BJ (cell line): ENCODE measurements around the gene SEPTIN3. TPM values are rescaled to one million over a fixed set of nuclear protein-coding genes. Genes with fewer than 3 reads are reported as not detected.
A peak's percentile ranks its signal among the peaks of the same experiment; 100 is the strongest.

Experiments
- CTCF ChIA-PET: fragments of 350-600 bp; formaldehyde crosslinking; extraction: SDS; loops from one replicate; lab custom pipeline; 2021; ENCODE audit warnings: antibody characterized with exemption, inconsistent platforms; lab: Yijun Ruan, JAX
- POLR2A ChIA-PET: fragments of 300-600 bp; sonication (Branson Sonifier 250); formaldehyde crosslinking; extraction: SDS; loops from one replicate; lab custom pipeline; 2021; ENCODE audit warnings: antibody characterized with exemption; lab: Charles Lee
- DNase-seq: peaks from one replicate; pipeline ENCODE4 v3.0.0-alpha.2; 2011; ENCODE audit warnings: low read depth
- H3K27me3 ChIP-seq: 2 replicates; pipeline ENCODE4 v1.6.0; 2011; ENCODE audit warnings: low read length; ENCODE audit not compliant: control insufficient read depth, insufficient read depth
- H3K36me3 ChIP-seq: 2 replicates; pipeline ENCODE4 v1.5.1; 2011; ENCODE audit warnings: low read length; ENCODE audit not compliant: control insufficient read depth, insufficient read depth
- H3K4me3 ChIP-seq: 2 replicates; pipeline ENCODE4 v1.5.1; 2011; ENCODE audit warnings: low read depth, mild to moderate bottlenecking, control low read depth, low read length
- polyA plus RNA-seq: library from polyadenylated mRNA; depleted of rRNA; stranded (reverse); fragments of >200 nt; gene quantifications from 2 replicates; pipeline ENCODE4 v1.2.3, GENCODE V29; 2011
- TF ChIP-seq, protein P1 (sequence below): IDR thresholded peaks from 2 replicates; pipeline ENCODE4 v1.5.1; 2011; ENCODE audit warnings: low read depth, mild to moderate bottlenecking, control low read depth, inconsistent platforms, low read length, moderate library complexity; ENCODE audit not compliant: insufficient read depth

SEPTIN3 gene
- polyA plus RNA-seq, 1 experiment: 0.06 TPM

DNA sequence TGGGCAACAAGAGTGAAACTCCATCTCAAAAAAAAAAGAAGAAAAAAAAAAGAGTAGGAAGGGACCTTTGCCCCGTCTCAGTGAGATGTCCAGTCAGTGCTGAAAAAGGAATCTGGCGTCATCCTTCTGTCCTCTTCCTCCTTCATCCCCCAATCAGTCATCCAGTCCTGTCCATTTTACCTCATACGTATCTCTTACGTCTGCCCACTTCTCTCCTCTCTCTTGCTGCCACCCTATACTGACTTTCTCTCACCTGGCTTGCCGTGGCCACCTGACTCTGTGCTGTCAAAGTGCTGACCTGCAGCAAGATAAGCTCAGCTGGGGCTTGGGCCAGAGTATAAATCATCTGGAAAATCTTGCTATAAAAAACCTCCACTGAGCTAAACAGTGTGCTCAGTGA is 13.6 kb downstream of the SEPTIN3 start:
- ChIA-PET CTCF (interaction anchor here (0.7 to 0.9 kb wide), 2 partner anchors 9 to 108 kb away, joined by 3 read pairs; no protein-coding TSS in a partner anchor), POLR2A (no interaction called here)

DNA sequence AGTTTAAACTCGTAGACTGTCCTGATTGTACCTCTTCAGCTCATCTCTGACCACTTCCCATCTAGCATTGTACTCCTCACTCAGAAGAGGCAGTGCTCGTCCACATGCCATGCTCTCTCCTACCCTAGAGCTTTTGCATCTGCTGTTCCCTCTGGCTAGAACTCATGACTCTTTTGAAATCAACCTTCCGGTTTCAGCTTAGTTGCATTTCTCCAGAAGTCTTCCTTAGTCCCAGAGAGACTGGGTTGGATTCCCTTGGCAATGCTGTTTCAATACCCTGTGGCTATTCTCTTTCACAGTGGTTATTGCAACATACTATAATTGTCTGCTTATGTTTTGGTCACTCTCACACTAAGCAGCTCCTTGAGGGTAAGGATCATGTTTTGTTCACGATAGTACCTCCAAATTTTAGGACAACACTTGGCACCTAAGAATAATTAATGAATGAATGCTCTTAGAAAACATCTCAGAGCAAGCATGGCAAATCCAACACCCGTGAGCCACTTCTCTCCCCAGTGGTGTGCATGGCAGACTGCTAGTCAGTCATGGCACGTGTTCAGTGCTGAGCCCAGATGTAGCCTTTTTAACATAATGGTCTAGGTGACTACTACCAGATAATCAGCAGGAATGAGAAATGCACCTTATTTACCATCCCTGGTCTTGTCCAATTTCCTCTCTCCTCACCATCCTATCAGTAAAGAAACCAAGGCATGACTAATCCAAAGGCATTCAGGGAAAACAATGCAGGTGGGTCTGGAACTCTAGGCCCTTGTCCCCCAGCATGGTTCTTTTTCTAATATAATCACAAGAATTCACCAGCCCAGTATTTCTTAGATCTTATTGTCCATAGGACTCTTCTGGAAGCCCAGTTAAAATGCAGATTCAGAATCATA is 14.5 kb downstream of the SEPTIN3 start:
- CTCF ChIA-PET: interaction anchor here (0.7 to 0.9 kb wide), 2 partner anchors 8 to 108 kb away, joined by 3 read pairs; no protein-coding TSS in a partner anchor
- Histone ChIP-seq H3K4me3 (no peak overlapping the region), H3K27me3 (peaks cover 6% of the 10 kb centered on the region), H3K36me3 (no peaks in the 10 kb centered on the region)
- POLR2A ChIA-PET: no interaction called here
- peak; percentile 48 for DNase-seq
- TF ChIP-seq, protein P1, sequence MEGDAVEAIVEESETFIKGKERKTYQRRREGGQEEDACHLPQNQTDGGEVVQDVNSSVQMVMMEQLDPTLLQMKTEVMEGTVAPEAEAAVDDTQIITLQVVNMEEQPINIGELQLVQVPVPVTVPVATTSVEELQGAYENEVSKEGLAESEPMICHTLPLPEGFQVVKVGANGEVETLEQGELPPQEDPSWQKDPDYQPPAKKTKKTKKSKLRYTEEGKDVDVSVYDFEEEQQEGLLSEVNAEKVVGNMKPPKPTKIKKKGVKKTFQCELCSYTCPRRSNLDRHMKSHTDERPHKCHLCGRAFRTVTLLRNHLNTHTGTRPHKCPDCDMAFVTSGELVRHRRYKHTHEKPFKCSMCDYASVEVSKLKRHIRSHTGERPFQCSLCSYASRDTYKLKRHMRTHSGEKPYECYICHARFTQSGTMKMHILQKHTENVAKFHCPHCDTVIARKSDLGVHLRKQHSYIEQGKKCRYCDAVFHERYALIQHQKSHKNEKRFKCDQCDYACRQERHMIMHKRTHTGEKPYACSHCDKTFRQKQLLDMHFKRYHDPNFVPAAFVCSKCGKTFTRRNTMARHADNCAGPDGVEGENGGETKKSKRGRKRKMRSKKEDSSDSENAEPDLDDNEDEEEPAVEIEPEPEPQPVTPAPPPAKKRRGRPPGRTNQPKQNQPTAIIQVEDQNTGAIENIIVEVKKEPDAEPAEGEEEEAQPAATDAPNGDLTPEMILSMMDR: no peak

More for the DNA sequence above, 13.6 kb downstream of the SEPTIN3 start:
- DNase-seq: no peak
- TF ChIP-seq, protein P1: no peak
- Histone ChIP-seq H3K36me3 (no peaks in the 10 kb centered on the region), H3K4me3 (no peak overlapping the region), H3K27me3 (peaks cover 12% of the 10 kb centered on the region)

DNA sequence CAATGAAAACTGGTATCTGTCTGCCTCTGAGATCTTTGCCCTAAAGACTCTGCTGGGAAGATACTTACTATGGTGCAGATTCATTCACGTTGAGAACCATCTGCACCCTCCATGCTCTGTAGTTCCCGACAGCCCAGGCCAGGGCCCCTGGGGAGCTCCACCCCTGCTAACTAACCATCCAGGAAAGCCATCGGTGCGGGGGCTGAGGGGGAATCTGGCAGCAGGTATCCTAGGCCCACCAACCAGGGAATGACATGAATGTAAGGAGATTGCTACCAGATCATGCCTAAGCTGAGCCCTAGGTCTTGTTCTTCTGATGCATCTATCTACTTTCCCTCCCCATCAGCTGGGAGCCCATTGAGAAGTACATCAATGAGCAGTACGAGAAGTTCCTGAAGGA is 18.0 kb downstream of the SEPTIN3 start:
- ChIA-PET CTCF (no interaction called here), POLR2A (no interaction called here)
- TF ChIP-seq, protein P1: no peak
- DNase-seq: no peak
- Histone ChIP-seq H3K36me3 (no peaks in the 10 kb centered on the region), H3K27me3 (peaks cover 7% of the 10 kb centered on the region), H3K4me3 (no peak overlapping the region)

DNA sequence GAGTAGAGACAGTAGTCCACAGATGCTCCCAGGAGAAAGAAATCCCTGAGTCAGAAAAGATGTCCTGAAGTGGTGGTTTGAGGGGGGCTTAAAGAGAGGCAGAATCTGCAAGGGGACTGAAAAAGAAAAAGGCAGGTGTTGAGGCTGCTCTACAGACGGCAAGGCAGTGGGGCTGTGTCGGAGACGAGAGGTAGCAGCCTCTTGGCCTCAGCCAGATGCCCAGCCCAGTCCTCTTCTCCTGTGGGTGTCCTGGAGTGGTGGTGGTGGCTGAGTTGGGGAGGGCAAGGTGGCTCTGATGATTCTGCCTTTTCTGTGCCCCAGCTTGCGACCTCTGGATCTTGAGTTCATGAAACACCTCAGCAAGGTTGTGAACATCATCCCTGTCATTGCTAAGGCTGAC is 20.0 kb downstream of the SEPTIN3 start:
- Histone ChIP-seq H3K36me3 (no peaks in the 10 kb centered on the region), H3K4me3 (no peak overlapping the region), H3K27me3 (peaks cover 9% of the 10 kb centered on the region)
- TF ChIP-seq, protein P1: no peak
- CTCF ChIA-PET: no interaction called here
- DNase-seq: no peak
- POLR2A ChIA-PET: no interaction called here

DNA sequence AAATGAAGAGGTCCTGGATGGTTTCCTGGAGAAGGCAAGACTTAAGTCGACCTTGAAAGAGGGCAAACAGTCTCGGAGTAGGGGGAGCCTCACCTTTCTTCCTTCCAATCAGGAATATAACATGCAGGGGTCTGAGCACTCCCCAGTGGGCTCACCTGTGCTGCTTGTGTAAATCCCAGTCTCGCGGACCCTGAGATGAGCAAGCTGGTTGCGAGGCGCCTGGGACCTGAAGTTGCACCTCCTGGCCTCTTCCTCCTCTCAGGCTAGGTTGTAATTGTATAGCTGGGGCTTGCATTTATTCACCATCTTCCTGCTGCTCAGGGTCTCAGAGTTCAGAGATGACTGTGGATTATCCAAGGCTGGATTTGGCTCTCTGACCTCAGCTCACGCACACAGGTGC is 21.9 kb downstream of the SEPTIN3 start:
- no peak for DNase-seq
- ChIA-PET CTCF (interaction anchor here (1.2 kb wide), 1 partner anchor 8 kb away, joined by 3 read pairs; no protein-coding TSS in a partner anchor), POLR2A (no interaction called here)
- peaks cover 9% of the 10 kb centered on the region for H3K27me3 ChIP-seq
- H3K4me3 ChIP-seq: no peak overlapping the region
- H3K36me3 ChIP-seq: no peaks in the 10 kb centered on the region
- TF ChIP-seq, protein P1: no peak
